Nucleus accumbens (tissue), 56 donors: Measurements from ENCODE around the gene CARD14.
"Not testable (repeated sequence)": the region's sequence is repeated elsewhere in the genome, so short reads cannot be mapped to it uniquely, and the experiment has no call there.

ENCODE experiments used
- DNase-seq, 56 donors: peaks; one replicate each; lab custom pipeline; 2025; lab: John Stamatoyannopoulos, UW

The CARD14 gene

DNA sequence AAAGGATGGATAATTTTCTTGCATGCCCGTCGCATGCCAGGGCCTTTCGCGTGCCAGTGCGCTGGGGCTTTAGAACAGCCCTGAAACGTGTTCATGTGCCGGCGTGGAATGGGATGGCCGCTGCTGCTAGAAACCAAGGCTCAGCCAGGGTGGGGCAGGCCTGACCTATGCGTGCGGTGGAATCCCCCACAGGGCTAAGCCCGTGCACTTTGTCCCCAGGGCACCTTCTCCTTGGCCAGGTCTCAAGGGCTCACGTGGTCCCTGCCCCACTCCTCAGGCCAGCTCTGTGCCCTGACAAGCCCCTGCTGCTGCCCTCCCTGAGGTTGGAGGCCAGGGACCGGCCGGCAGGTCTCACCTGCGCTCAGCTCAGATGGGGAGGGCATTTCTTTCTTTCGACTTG lies 77.7 kb downstream of the CARD14 start:
- DNase-seq, result no peak

DNA sequence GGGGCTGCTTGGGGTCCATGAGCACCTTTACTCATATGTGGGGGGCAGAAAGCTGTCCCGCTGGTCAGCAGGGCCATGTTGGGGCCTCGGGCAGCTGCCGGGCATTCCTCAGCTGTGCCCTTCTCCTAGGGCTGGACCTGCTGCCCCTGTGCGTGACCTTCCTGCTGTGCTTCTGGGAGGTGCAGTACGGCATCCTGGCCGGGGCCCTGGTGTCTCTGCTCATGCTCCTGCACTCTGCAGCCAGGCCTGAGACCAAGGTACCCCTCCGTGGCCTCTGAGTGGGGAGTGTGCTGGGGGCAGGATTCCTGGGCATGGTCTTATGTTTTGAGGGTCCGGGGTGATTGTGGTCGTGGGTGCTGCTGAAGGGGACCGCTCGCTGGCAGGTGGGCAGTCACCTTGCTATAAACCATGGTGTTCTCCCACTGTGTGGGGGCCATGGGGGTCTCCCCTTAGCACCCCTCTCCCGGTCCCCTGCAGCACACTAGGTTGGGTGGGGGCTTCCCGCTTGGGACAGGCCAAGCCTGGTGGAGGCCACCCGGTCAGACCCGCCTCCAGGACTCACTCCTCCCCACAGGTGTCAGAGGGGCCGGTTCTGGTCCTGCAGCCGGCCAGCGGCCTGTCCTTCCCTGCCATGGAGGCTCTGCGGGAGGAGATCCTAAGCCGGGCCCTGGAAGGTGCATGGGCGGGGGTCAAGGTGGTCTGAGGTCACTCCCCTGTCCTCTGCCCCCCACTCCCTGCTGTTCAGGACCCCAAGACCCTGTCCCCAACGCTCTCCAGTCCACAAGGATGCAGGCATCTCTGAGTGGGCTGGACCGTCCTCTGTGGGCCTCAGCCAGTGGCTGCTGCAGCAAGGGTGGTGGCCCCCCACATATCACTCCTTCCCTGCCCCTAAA lies 78.4 kb downstream of the CARD14 start:
- DNase-seq, result no peak

GRCh38 chr17:80248894-80249710 lies 79.3 kb downstream of the CARD14 start:
- DNase-seq, result no peak

DNA sequence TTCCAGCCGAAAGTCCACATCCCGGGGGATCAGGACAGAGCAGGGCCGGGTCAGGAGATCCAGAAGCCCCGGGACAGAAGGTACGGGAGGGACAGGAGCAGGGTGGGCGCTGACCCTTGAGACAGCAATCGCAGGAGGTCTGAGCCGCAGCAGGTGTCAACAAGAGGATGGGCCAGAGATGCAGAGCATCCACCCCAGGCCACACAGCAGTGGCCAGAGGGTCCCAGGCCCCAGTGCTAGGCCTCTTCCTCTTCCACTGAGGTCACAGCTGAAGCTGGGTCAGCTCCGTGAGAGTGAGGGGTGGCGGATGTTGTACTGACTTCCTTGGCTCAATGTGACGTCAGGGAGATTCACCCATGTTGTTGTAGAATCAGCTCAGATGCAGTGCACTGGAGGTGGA lies 82.1 kb downstream of the CARD14 start:
- no peak for DNase-seq

- DNase-seq, result peak in 4 of 56 donors; percentile 10 to 29 (median 26)
These were observed 83.0 kb downstream of the CARD14 start for GRCh38 chr17:80252871-80253270.

DNA sequence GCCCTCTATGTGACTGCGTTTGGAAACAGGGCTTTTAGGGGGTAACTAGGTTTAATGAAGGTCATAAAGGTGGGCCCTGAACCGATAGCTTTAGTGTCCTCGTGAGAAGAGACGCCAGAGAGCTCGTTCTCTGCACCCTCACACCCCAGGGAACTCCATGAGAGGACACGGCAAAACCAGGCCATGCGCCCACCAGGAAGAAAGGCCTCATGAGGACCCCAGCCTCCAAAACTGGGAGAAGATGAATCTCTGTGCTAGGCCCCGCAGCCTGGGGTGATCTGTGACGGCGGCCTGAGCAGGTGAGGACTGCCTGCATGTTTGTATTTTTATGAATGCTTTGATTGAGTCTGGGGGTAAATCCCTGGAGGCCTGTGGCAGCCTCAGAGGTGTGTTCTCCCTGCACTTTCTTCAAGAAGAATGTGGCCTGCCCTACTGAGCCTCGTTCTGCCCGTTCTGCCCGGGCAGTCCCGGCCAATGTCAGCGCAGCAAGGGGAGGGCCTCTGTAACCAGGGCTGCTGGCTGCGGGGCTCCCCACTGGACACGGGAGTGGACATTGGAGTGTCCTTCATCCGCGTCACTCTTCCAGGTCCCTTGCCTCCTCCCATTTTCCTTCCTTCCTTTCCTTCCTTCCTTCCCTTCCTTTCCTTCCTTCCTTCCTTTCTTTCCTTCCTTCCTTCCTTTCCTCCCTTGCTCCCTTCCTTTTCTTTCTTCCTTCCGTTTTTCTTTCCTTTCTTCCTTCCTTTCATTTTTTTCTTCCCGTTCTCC lies 84.0 kb downstream of the CARD14 start:
- DNase-seq, result no peak

DNA sequence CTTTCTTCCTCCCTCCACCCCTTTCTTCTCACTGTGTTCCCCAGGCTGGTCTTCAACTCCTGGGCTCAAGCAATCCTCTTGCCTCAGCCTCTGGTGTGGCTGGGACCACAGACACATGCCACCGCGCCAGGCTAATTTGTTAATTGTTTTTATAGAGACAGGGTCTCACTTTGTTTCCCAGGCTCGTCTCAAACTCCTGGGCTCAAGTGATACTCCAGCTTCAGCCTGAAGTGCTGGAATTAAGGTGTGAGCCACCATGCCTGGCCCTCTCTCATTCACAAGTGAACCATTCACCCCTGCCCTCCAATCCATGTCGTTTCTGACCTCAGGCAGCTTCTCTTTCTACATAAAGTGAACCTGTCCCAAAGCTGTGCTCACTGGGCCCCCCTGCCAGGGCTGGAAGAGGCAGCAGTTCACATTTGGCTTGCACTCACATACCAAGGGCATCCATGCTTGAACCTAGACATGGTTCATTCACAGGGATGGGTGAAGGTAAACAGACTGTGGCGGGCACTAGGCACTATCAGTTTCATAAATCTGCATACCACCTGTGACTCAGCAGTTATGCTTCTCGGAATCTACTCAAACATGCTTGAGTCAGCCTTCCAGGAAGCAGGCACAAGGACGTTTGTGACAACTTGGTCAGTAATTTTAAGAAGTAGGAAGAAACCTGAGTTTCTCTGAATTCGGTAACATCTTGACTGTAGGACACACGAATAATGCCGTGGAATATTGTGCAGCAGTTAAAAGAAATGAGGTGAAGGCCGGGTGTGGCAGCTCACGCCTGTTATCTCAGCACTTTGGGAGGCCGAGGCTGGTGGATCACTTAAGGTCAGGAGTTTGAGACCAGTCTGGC lies 84.8 kb downstream of the CARD14 start:
- DNase-seq, result no peak

DNA sequence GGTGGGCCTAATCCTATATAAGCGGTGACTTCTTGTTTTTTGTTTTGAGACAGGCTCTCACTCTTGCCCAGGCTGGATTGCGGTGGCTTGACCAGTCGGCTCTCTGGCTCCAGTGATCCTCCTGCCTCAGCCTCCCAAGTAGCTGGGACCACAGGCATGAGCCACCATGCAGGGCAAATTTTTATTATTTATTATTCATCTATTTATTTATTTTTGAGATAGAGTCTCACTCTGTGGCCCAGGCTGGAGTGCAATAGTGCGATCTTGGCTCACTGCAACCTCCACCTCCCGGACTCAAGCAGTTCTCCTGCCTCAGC lies 86.2 kb downstream of the CARD14 start:
- DNase-seq, result no peak

DNA sequence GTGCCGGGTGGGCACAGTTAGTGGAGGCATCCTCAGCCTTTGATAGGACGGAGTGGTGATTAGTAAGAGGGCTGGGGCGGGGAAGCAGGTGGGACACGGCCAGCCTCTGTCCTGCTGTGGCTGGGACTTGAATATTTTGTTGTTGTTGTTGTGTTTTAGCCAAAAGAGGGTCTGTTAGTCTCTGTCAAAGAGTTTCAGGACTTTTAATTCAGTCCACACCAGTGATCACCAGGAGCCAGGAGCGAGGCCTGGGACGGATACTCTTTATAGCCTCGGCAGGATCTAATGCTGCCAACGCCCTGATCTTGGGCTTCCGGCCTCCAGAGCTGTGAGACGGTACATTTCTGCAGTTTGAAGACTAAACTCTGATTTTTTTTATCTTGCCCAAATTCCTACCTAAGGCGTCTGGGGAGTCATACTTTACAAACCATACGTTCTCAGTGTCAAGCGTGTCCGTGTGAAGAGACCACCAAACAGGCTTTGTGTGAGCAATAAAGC lies 87.9 kb downstream of the CARD14 start:
- DNase-seq, result no peak

DNA sequence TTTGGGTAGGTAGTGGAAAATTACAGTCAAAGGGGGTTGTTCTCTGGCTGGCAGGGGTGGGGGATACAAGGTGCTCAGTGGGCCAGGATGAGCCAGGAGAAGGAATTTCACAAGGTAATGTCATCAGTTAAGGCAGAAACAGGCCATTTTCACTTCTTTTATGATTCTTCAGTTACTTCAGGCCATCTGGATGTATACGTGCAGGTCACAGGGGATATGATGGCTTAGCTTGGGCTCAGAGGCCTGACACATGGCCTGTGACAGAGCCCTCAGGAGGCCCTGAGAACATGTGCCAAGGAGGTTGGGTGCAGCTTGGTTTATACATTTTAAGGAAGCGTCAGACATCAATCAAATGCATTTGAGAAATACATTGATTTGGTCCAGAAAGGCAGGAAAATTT lies 88.5 kb downstream of the CARD14 start:
- DNase-seq, result not testable (repeated sequence)
